GM04503 (cell line): ENCODE results near the gene TFPI.
"Not testable (repeated sequence)": the region's sequence is repeated elsewhere in the genome, so short reads cannot be mapped to it uniquely, and the experiment has no call there.

ENCODE experiments used
- DNase-seq: peaks from one replicate; pipeline ENCODE4 v3.0.0-alpha.2; 2012; ENCODE audit warnings: low read depth

TFPI gene

DNA sequence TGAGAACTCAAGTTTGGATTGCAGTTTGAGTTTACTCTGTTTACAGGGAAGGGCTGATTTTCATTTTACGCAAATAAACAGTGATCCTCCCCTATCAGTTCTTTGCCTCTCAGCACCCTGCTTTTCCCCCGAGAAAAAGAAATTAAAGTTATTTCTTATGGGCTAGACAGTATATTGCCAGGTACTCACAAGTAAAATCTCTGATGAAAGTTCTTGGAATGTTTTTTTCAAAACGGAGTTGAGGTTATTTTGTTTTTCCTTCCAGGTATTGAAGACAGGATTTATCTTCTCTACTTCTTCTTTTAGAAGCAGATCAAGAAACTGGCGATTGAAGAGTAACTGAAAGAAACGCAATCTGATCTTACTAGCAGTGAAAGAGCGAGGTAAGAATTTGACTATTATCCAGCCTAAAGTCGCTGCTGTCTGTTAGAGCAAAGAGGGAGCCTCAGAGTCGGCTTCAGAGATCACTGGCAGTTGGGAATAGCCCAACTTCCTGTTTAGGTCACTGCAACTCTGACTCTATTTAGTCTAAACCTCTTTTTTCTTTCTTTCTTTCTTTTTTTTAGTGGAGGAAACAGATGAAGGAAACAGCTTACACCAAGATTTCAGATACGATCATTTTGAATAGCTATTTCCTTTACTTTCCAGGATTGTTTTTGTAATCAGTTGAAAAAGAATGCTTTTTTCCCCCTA, at the start of gene TFPI:
TSS of gene TFPI (minus strand) at position 425 of the 693 bp plus-strand sequence. CDS start 50,667 bp downstream, outside the sequence.
- peak; percentile 39 for DNase-seq

DNA sequence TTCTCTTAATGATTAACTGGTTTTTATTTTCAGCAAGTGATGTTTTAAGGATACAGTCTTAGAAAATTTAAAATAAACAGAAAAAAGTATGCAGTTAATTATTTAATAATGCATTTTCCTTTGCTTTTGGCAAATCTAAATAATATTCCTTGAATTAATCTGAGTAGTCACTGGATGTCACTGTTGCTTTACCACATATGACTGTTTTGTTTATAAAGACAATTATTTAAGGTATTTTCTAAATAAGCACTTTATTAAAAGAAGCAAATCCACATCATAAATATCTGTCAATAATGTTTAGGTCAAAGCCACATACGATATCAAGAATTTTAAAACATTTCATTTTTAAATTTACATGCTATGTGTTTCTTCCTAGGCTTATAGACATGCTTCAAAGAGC, 40.6 kb upstream of the TFPI start:
- no peak for DNase-seq

DNA sequence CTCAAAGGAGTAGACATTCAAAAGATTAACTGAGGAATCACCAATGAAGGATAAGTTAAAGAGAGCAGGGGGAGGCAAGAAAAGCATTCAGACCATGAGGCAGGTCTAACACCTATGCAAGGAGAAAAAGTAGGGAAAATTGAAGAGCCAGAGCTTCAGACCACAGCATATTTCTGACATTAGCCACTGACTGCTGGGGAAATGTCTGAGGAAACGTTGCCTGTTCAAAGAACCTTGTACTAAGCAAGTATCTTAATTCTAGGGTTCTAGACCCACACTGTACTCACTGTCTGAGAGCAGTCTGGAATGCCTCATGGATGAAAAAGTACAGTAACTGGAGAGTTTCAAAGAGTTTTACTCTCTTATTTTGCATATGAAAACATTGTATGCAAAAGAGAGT, 39.5 kb upstream of the TFPI start:
- no peak for DNase-seq

DNA sequence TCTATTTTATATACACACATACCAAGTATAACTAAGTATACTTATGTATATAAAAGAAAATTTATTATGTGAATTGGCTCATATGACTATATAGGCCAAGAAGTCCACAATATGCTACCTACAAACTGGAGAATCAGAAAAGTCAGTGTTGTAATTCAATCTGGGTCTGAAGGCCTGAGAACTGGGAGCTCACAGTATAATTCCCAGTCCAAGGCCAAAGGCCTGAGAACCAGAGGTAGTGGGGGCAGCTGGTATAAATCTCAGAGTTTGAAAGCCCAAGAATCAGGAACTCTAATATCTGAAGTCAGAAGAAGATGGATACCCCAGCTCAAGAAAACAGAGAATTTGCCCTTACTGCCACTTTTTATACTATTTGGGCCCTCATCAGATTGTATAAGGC, 38.9 kb upstream of the TFPI start:
- no peak for DNase-seq

DNA sequence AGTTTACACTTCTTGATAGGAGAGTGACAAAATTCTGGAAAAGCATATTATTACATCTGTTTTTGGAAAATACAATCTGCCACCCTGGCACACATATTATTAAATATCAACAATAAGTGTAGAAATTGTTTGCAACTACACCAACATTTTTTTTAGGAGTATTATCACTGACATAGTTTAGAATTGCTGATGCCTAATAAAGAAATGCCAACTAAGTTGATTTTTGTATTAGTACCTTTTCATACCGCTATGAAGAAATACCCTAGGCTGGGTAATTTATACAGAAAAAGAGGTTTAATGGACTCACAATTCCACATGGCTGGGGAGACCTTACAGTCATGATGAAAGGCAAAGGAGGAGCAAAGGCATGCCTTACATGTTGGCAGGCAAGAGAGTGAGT, 35.9 kb upstream of the TFPI start:
- no peak for DNase-seq

DNA sequence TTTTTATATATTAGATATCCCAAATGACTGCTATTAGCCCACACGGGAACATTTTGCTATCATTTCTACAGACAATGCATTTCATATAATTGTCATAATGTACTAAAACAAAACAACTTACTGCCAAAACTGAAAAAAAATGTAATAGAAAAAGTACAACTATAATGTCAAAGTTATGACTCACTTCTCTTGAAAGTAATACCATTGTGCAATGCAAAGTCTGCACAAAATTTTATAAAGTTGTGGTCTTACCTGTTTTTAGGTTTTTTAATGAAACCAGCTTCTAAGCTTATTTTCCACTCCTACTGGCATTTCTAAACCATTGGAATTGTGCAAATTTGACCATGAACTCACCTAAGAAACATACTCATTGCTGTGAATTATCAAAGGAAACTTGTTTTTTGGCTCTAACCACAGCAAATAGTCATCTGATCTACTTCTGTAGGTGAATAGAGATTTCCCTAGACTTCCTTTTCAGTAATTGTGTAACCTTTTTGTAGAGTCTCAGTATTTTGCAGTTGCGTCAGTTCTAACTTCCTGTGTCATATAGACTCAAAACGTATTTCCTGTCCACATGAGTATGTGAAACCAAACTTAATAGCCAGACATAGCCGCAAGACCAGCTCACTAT, 31.9 kb upstream of the TFPI start:
- DNase-seq = no peak

DNA sequence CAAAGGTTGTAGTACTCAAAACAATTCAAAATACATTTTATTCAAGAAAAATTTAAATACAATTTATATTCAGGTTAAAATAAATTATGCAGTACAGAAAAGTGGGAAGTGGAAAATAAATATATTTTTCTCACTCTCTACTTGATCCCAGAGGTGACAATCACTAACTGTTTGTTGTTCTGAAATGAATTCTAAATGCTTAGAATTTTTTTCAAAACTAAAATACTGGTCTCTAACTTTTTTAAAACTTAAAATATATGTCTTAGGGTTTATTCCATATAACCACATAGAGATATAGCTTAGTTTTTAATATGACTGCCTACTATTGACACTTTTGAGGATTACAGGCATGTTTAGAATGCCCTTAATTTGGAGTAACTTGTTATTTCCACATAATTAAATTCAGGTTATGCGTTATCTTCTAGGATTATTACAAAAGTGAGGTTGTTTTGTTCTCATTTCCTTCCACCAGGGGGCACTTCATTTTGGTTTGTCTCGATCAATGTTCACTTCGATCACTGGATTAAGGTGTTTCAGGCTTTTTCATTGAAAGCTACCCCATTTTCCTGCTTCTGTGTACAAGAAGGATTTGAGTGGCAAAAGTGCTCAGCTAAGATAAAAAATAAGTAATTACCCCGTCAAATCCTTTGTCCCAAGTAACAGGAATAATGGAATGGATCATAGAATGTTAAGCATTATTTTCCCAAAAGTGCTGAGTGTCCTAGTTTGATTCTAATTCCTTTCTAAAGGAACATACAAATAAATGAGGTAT, 27.1 kb upstream of the TFPI start:
- no peak for DNase-seq

DNA sequence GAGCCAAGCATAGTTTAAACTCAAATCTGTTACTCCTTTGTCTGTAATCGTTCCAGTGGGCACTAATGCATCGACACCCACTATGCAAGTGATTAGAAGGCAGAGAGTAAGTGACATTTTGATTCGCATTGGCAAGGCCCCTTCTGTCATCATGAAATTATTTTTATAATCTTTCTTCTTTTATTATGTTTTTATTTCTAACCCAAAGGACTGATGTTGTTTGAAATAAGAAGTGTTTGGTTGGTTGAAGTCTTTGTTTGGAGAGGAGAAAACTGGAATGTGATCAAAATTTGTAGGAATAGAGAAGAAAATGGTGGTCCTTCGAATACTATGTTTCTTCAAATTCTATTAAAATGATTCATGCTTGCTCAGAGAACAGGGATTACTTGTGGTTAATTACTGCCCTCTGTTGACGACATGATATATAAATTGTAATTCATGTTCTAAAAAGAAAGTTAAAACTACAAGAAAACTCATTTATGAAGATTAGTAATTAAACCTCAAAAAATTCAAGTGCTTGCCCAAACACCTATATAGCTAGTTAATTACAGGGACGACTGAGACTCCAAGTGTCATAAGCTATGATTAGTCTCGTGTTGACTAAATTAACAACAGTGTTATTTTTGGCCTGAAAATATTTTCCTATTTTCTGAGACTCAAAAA, 26.4 kb upstream of the TFPI start:
- DNase-seq = no peak

DNA sequence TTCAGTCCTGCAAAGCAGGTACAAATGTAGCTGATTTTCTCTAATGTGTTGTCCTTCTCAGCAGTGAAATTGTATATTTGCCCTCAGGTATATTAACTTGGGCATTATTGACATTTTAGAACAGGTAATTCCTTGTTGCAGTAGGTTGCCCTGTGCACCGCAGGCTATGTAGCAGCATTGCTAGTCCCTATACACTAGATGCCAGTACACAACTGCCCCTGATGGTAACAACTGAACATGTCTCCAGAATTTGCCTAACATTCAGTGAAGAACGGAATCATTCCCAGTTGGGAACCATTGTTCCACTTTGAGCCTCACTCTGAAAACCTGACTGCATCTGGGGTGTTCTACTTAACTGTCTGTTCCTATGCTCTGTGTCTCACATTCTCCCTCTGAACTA, 23.1 kb upstream of the TFPI start:
- DNase-seq = no peak

DNA sequence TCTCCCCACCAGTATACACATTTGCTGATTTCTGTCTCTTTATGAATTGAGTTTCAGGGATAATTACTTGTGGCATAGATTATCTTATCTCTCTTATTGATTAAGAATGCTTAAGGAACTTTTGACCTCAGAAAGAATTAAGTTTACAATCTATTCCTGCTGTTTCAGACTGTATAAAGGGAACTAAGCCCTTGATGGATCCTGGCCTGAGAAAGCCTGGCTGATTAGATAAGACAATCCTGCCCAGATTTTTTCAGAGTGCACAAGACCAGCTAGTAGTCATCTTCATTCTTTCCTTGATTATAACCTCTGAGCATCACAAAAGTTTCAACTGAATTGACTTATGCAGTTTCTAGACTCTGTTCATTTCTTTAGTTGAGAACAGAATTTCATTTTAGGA, 22.7 kb upstream of the TFPI start:
- no peak for DNase-seq

DNA sequence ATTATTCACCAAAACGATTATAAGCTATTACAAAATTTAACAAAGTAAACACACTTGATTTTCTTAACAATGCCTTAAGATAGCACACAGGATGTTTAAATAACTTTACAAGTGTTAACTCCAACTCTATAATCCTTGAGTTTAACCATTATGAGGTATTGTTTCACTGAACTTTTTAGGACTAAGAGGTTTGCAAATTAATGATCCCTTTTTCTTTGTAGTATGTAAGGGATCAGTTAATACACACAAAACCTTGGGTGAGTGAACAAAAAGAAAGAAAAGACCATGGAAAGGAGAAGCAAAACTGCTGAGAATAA, 21.5 kb upstream of the TFPI start:
- no peak for DNase-seq

DNA sequence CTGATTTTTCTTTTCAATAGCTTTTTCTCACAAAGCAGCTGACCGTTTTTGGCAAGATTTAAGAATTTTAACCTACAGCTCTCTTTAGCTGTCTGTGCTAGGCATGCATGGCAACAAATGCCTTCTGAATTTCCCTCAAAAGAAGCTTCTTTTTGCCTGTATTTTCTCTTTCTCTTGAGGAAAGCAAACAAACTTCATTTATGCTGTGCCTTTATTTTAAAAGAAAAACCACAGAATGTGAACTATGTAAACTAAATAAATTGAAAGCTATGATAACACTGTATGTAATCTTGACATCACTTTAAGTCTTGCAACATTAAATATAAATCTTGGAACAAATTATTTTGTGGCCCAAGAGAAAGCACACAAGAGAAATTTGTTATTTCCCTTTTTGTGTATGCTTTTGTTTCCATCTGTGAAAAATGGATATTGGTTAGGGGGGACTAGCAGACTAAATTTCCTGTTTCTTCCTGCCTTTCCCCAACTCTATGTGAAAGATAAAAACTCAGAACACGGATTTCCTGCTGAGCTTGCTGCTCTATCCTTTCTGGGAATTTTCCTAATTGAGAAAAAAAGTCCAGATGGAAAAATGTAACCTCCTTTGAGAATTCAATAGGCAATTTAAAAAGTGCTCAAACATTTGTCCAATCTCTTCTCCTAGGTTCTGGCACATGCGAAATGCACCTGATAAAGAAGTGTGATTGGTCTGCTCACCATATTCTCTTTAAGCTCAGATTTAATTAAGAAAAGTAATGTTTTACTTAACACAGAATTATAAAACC, 20.9 kb upstream of the TFPI start:
- DNase-seq = peak; percentile 39

DNA sequence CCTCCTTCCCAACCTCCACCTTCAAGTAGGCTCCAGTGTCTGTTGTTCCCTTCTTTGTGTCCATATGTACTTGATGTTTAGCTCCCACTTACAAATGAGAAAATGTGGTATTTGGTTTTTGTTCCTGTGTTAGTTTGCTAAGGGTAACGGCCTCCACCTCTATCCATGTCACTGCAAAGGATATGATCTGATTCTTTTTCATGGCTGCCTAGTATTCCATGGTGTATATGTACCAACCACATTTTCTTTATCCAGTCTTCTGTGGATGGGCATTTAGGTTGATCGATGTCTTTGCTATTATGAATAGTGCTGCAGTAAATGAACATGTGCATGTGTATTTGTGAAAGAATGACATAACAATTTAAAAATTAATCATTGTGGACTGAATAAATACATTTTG, 19.5 kb upstream of the TFPI start:
- DNase-seq = no peak

DNA sequence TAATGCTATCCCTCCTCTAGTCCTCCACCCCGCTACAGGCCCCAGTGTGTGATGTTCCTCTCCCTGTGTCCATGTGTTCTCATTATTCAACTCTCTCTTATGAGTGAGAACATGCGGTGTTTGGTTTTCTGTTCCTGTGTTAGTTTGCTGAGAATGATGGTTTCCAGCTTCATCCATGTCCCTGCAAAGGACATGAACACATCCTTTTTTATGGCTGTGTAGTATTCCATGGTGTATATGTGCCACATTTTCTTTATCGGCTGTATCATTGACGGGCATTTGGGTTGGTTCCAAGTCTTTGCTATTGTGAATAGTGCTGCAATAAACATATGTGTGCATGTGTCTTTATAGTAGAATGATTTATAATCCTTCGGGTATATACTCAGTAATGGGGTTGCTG, 17.8 kb upstream of the TFPI start:
- not testable (repeated sequence) for DNase-seq

DNA sequence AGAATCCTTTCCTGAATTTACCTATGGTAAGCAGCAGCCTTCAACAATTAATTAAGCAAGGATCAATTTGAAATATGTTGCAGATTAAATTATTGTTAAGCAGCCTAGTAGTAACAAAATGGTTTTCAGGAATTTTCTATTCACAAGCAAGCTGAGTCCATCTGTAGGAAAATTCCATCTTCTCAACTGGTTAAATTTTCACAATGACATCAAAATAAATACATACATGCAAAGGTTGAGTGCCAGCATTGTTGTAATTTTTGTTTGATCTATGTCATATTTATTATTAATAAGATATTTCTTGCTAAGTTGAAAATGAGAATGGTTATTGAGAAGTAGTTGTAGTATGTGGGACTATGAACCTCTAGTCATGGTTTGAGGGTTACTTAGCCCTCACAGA, 15.3 kb upstream of the TFPI start:
- no peak for DNase-seq

DNA sequence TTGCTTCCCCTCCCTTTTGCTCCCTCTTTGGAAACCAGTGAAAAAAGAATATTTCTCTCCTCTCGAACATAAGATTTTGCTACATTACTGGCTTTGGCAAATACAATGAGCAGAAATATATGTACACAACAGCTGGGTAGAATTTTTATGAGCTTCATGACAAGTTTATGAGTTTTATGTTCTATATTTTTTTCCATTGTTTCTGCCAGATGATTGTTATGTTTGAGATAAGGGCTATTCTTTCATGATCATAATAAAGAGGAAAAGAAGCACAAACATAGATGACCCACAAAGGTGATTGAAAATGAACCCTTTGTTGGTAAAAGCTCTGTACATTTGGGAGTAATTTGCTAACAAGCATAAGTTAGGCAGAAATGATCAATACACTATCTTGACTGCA, 14.8 kb upstream of the TFPI start:
- DNase-seq = no peak

DNA sequence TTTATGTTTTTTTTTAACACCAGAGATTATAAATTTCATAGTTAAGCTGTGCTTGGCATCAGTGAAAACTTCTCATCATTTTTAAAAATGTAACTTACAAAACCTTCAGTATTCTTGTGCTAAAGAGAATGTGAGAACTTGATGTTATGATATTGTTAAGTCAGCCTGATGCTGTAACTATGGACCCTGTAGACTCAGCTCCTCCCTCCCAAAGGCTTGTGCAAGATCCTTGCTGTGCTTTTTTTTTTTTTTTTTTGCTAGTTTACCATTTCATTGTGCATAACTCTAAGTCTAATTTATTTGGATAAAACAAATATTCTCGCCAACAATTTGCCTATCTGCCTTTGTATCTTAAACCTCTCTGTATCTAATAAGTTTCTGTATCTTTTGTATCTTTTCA, 12.9 kb upstream of the TFPI start:
- peak; percentile 39 for DNase-seq

DNA sequence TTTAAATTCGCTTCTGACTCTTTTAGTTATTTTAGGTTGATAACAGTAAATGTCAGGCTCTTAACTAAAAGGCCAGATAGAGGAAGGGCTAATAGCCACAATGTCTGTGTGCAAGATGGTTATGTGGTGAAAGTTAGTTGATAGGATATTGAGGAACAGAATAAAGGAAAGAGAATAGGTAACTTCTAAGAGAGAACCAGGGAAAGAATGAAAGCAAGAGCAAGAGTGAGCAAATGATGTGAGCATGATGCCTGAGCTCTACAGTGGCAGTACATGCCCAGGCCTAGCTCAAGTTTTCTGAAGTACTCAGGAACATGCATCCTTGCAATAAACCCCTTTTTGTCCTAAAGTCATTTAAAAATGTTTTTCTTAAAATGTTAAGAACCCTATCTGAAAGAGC, 12.5 kb upstream of the TFPI start:
- no peak for DNase-seq

DNA sequence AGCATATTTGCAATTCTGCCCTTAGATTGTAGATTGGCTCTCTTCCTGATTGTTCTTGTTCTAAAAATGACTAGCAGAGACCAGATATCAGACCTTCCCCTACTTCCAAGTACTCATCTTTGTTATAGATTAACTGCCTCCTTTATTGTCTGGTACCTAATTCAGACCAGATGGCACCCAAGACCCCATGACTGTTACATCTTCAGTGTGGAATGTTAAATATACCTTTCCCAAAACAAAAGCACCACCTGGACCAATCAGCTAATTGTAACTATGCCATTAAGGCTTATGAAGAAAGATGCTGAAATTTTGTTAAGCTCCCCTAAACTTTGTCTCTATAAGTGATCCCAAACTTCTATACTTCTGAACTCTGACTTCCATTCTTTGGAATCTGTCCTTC, 12.0 kb upstream of the TFPI start:
- DNase-seq = no peak

DNA sequence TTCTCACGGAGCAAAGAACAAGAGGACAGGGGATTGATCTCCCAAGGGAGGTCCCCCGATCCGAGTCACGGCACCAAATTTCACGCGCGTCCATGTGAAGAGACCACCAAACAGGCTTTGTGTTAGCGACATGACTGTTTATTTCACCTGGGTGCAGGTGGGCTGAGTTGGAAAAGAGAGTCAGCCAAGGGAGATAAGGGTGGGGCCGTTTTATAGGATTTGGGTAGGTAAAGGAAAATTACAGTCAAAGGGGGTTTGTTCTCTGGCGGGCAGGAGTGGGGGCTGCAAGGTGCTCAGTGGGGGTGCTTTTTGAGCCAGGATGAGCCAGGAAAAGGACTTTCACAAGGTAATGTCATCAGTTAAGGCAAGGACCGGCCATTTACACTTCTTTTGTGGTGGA, 11.4 kb upstream of the TFPI start:
- not testable (repeated sequence) for DNase-seq

DNA sequence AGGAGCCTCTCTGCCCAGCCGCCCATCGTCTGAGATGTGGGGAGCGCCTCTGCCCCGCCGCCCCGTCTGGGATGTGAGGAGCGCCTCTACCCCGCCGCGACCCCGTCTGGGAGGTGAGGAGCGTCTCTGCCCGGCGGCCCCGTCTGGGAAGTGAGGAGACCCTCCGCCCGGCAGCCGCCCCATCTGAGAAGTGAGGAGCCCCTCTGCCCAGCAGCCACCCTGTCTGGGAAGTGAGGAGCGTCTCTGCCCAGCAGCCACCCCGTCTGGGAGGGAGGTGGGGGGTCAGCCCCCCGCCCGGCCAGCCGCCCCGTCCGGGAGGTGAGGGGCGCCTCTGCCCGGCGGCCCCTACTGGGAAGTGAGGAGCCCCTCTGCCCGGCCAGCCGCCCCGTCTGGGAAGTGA, 2.3 kb upstream of the TFPI start:
- DNase-seq = not testable (repeated sequence)

DNA sequence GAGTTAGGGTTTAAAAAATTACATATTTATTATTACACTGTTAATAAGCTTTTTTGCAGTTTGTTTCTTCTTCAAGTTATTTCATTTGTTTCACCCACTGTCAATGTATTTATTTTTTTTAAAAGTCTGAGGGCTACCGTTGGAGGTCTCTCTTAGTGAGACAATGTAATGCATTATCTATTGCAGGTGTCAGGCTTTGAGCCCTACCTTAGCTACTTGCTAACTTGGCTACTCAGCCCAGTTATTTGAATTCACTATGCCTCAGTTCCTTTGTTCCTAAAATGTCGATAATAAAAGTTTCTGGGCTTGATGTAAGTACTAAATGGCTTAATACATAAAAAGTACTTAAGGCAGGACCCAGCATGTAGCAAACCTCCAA, 458 bp upstream of the TFPI start:
- no peak for DNase-seq
